ENCODE measurements around the gene TMTC4. TPM values are rescaled to one million over a fixed set of nuclear protein-coding genes. Genes with fewer than 3 reads are reported as not detected.

The TMTC4 gene
- total RNA-seq, 4 donors from 2014 or later: 17.6 to 37.9 (median 21.0) TPM

DNA sequence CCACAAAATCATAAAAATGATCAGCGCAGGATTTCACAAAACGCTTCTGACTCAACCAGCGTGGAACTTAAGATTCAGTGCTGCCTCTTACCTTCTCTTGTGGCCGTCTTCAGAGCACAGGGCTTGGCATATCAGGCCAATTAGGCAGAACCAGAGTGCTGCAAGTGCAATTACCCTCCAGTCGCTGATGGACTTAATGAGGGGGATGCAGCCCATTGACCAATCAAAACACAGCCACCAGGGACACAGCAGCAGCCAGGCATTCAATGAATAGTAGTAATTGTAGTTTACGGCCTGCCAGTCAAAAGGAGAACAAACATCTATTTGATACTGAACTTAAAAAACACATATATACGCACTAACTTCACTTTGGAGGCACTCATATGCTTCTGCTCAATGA lies 38.2 kb downstream of the TMTC4 start:
- Histone ChIP-seq H3K9me3 (no peaks in the 10 kb centered on the region), H3K27ac (no peak overlapping the region), H3K27me3 (no peaks in the 10 kb centered on the region), H3K4me3 (no peak overlapping the region), H3K4me1 (no peaks in the 10 kb centered on the region), H3K36me3 (peaks cover 59% of the 10 kb centered on the region)
- TF ChIP-seq POLR2A (IDR thresholded peaks at IDR 0.05) (no peak), POLR2AphosphoS5 (IDR thresholded peaks at IDR 0.05) (no peak)
- no peak for DNase-seq (ENCODE audit: low spot score in 2 of 2)
- 92% methylated on average over 7 of the region's 7 CpGs for WGBS

DNA sequence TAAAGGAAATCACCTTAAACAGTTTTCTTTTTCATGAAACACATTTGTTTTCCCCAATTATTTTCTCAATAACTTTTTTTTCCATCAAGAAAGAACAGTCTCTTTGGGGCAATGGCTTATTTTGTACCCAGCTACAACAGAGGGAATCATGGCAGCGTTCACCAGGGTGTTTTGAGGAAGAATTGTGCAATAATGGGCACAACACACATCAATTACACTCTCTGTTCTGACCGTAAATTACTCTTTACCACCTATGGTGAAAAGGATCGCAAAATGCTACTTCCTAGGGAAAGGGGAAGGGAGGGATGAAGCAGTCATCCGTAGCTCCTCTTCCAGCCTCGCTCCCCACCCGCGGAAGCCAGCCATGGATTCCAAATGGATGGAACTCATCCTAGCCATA lies 38.6 kb downstream of the TMTC4 start:
- TF ChIP-seq, protein P1, sequence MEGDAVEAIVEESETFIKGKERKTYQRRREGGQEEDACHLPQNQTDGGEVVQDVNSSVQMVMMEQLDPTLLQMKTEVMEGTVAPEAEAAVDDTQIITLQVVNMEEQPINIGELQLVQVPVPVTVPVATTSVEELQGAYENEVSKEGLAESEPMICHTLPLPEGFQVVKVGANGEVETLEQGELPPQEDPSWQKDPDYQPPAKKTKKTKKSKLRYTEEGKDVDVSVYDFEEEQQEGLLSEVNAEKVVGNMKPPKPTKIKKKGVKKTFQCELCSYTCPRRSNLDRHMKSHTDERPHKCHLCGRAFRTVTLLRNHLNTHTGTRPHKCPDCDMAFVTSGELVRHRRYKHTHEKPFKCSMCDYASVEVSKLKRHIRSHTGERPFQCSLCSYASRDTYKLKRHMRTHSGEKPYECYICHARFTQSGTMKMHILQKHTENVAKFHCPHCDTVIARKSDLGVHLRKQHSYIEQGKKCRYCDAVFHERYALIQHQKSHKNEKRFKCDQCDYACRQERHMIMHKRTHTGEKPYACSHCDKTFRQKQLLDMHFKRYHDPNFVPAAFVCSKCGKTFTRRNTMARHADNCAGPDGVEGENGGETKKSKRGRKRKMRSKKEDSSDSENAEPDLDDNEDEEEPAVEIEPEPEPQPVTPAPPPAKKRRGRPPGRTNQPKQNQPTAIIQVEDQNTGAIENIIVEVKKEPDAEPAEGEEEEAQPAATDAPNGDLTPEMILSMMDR (IDR thresholded peaks at IDR 0.05): no peak
- no peak for TF ChIP-seq POLR2AphosphoS5 (IDR thresholded peaks at IDR 0.05)
- TF ChIP-seq POLR2A (IDR thresholded peaks at IDR 0.05): no peak
- TF ChIP-seq EP300 (IDR thresholded peaks at IDR 0.05): no peak
- WGBS: 89% methylated on average over 7 of the region's 7 CpGs
- no peak for DNase-seq (ENCODE audit: low spot score in 2 of 2)
- Histone ChIP-seq H3K9me3 (no peaks in the 10 kb centered on the region), H3K4me3 (no peak overlapping the region), H3K27ac (no peak overlapping the region), H3K36me3 (peaks cover 57% of the 10 kb centered on the region), H3K27me3 (no peaks in the 10 kb centered on the region), H3K4me1 (no peaks in the 10 kb centered on the region)

DNA sequence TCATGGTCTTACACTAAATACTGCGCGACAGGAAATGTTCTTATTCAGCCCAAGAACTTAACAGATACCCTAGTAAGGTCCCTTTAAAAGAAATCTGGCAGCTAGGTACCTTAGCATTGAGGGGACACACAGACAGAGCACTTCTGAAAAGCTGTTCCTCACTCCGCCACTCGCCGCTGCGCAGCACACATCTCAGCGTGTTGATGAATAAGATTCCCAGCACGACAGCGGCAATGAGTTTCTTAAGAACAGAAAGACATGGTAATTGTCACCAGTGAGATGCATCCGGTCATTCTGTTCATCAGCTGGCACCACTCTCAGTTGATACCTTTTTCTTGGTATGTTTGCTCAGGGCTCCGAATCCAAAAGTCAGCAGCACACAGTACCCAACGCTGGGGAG lies 39.9 kb downstream of the TMTC4 start:
- no peak overlapping the region for H3K27ac ChIP-seq

DNA sequence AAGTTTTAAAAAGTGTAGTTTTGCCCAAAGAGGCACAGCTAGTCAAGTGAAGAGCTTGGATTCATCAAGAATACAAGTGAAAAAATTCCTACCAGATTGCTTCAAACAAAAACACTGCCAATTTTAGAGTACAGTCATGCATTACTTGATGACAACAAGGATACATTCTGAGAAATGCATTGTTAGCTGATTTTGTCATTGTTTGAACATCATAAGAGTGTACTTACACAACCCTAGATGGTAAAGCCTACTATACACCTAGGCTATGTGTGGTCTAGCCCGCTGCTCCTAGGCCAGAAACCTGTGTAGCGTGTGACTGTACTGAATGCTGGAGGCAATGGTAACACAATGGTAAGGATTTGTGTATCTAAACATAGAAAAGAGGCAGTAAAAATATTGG lies 41.1 kb downstream of the TMTC4 start:
- TF ChIP-seq POLR2A (IDR thresholded peaks at IDR 0.05) (no peak), EP300 (IDR thresholded peaks at IDR 0.05) (no peak), POLR2AphosphoS5 (IDR thresholded peaks at IDR 0.05) (no peak)
- TF ChIP-seq, protein P1 (IDR thresholded peaks at IDR 0.05): no peak
- H3K4me1 ChIP-seq: no peaks in the 10 kb centered on the region
- peaks cover 74% of the 10 kb centered on the region for H3K36me3 ChIP-seq
- no peak overlapping the region for H3K27ac ChIP-seq
- H3K4me3 ChIP-seq: no peak overlapping the region
- 94% methylated on average over 2 of the region's 2 CpGs for WGBS
- no peaks in the 10 kb centered on the region for H3K27me3 ChIP-seq
- no peaks in the 10 kb centered on the region for H3K9me3 ChIP-seq
- DNase-seq (ENCODE audit: low spot score in 2 of 2): no peak

More for the DNA sequence above, 39.9 kb downstream of the TMTC4 start:
- Histone ChIP-seq H3K36me3 (peaks cover 66% of the 10 kb centered on the region), H3K4me1 (no peaks in the 10 kb centered on the region), H3K9me3 (no peaks in the 10 kb centered on the region), H3K27me3 (no peaks in the 10 kb centered on the region), H3K4me3 (no peak overlapping the region)
- TF ChIP-seq EP300 (IDR thresholded peaks at IDR 0.05): no peak
- TF ChIP-seq POLR2AphosphoS5 (IDR thresholded peaks at IDR 0.05): no peak
- TF ChIP-seq POLR2A (IDR thresholded peaks at IDR 0.05): no peak
- TF ChIP-seq, protein P1 (IDR thresholded peaks at IDR 0.05): no peak
- DNase-seq (ENCODE audit: low spot score in 2 of 2): no peak
- WGBS: 90% methylated on average over 12 of the region's 12 CpGs

DNA sequence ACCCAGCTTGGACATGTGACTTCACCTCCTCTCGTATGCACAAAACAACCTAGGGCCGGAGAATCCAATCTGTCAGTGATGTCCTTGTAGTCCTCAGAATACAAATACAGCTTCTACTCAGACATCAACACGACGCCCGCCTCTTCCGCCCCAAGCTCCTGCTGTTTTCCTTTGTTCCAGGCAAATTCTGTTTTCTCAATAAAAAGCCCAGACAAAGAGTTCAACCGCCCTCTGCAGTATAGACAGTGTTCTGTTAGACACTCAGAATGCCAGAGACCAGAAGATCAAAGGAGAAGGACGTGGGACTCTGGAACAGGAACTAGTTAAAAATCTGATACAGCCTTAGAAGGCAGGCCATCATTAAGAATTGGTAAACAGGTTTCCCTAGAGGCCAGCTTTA lies 44.0 kb downstream of the TMTC4 start:
- WGBS: 84% methylated on average over 8 of the region's 8 CpGs
- DNase-seq (ENCODE audit: low spot score in 2 of 2): no peak
- TF ChIP-seq POLR2A (IDR thresholded peaks at IDR 0.05) (no peak), EP300 (IDR thresholded peaks at IDR 0.05) (no peak), POLR2AphosphoS5 (IDR thresholded peaks at IDR 0.05) (no peak)
- TF ChIP-seq, protein P1 (IDR thresholded peaks at IDR 0.05): no peak
- Histone ChIP-seq H3K9me3 (no peaks in the 10 kb centered on the region), H3K4me1 (no peaks in the 10 kb centered on the region), H3K36me3 (peaks cover 75% of the 10 kb centered on the region), H3K27me3 (no peaks in the 10 kb centered on the region), H3K27ac (no peak overlapping the region), H3K4me3 (no peak overlapping the region)

DNA sequence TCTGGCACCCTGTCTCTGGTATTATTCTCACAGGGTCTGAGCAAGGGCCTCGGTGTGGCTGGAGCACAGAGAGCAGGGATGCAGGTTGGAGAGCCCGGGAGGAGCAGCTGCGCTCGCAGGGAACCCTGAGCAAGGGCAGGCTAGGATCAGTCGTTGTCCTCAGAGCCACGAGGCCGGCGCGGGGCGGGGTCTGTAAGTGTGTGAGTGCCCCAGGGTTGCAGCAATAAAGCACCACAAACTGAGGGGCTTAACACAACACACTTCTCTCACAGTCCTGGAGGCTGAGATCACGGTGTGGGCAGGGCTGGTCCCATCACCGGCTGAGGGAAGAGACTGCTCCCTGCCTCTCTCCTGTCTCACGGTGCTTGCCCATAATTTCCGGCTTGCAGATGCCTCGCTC lies 47.5 kb downstream of the TMTC4 start:
- no peaks in the 10 kb centered on the region for H3K27me3 ChIP-seq
- no peaks in the 10 kb centered on the region for H3K4me1 ChIP-seq
- TF ChIP-seq, protein P1 (IDR thresholded peaks at IDR 0.05): no peak
- TF ChIP-seq POLR2A (IDR thresholded peaks at IDR 0.05) (no peak), EP300 (IDR thresholded peaks at IDR 0.05) (no peak), POLR2AphosphoS5 (IDR thresholded peaks at IDR 0.05) (no peak)
- H3K27ac ChIP-seq: no peak overlapping the region
- no peak overlapping the region for H3K4me3 ChIP-seq
- no peak for DNase-seq (ENCODE audit: low spot score in 2 of 2)
- H3K9me3 ChIP-seq: no peaks in the 10 kb centered on the region
- peaks cover 76% of the 10 kb centered on the region for H3K36me3 ChIP-seq
- 91% methylated on average over 9 of the region's 15 CpGs for WGBS
